Adipocyte (in vitro differentiated cells): ENCODE results near the gene PTCH2.
A peak's percentile ranks its signal among the peaks of the same experiment; 100 is the strongest.
"Not testable (repeated sequence)": the region's sequence is repeated elsewhere in the genome, so short reads cannot be mapped to it uniquely, and the experiment has no call there.

Source experiments
- DNase-seq: peaks from one replicate; pipeline ENCODE4 v3.0.0-alpha.2; 2015; ENCODE audit warnings: low read depth
- H3K27me3 ChIP-seq: replicated peaks from 2 replicates; pipeline ENCODE4 v1.7.0; 2013; ENCODE audit warnings: mild to moderate bottlenecking, low read length, moderate library complexity; ENCODE audit not compliant: control insufficient read depth, insufficient read depth
- H3K36me3 ChIP-seq: 2 replicates; pipeline ENCODE4 v1.7.0; 2013; ENCODE audit warnings: low read length, mild to moderate bottlenecking, moderate library complexity; ENCODE audit not compliant: control insufficient read depth, insufficient read depth, severe bottlenecking
- H3K4me1 ChIP-seq: 2 replicates; pipeline ENCODE4 v1.7.0; 2013; ENCODE audit warnings: mild to moderate bottlenecking, low read length, moderate library complexity; ENCODE audit not compliant: control insufficient read depth, insufficient read depth
- H3K4me3 ChIP-seq: 2 replicates; pipeline ENCODE4 v1.7.0; 2013; ENCODE audit warnings: mild to moderate bottlenecking, low read length, moderate library complexity
- H3K9ac ChIP-seq: 2 replicates; pipeline ENCODE4 v1.7.0; 2013; ENCODE audit warnings: mild to moderate bottlenecking, low read length, moderate library complexity
- H3K9me3 ChIP-seq: 2 replicates; pipeline ENCODE4 v1.7.0; 2013; ENCODE audit warnings: mild to moderate bottlenecking, low read length, moderate library complexity; ENCODE audit not compliant: control insufficient read depth

Gene PTCH2

GRCh38 chr1:44806025-44806703, 36.9 kb downstream of the PTCH2 start:
- H3K4me3 ChIP-seq = no peak overlapping the region
- no peaks in the 10 kb centered on the region for H3K27me3 ChIP-seq
- no peak for DNase-seq
- H3K9me3 ChIP-seq = no peaks in the 10 kb centered on the region
- H3K4me1 ChIP-seq = peaks cover 67% of the 10 kb centered on the region
- peaks cover 32% of the 10 kb centered on the region for H3K36me3 ChIP-seq
- H3K9ac ChIP-seq = peak overlapping the region; percentile 93

GRCh38 chr1:44805311-44806024, 37.6 kb downstream of the PTCH2 start:
- no peak for DNase-seq
- Histone ChIP-seq H3K27me3 (no peaks in the 10 kb centered on the region), H3K36me3 (peaks cover 32% of the 10 kb centered on the region), H3K9ac (no peak overlapping the region), H3K4me3 (no peak overlapping the region), H3K9me3 (no peaks in the 10 kb centered on the region), H3K4me1 (peaks cover 62% of the 10 kb centered on the region)

GRCh38 chr1:44803312-44804095, 39.5 kb downstream of the PTCH2 start:
- no peaks in the 10 kb centered on the region for H3K27me3 ChIP-seq
- H3K4me1 ChIP-seq = peaks cover 45% of the 10 kb centered on the region
- H3K9ac ChIP-seq = peak overlapping the region; percentile 90
- no peak overlapping the region for H3K4me3 ChIP-seq
- no peak for DNase-seq
- H3K9me3 ChIP-seq = no peaks in the 10 kb centered on the region
- H3K36me3 ChIP-seq = peaks cover 32% of the 10 kb centered on the region

- DNase-seq = no peak
- H3K9ac ChIP-seq = peak overlapping the region; percentile 90
- no peaks in the 10 kb centered on the region for H3K9me3 ChIP-seq
- H3K4me1 ChIP-seq = peaks cover 40% of the 10 kb centered on the region
- no peaks in the 10 kb centered on the region for H3K27me3 ChIP-seq
- peaks cover 32% of the 10 kb centered on the region for H3K36me3 ChIP-seq
- H3K4me3 ChIP-seq = peak overlapping the region; percentile 85
Measured at GRCh38 chr1:44803062-44803311, 40.1 kb downstream of the PTCH2 start.

GRCh38 chr1:44802306-44803061, 40.6 kb downstream of the PTCH2 start:
- Histone ChIP-seq H3K4me3 (peak overlapping the region; percentile 85), H3K4me1 (peaks cover 35% of the 10 kb centered on the region), H3K36me3 (peaks cover 32% of the 10 kb centered on the region), H3K9me3 (no peaks in the 10 kb centered on the region), H3K9ac (peak overlapping the region; percentile 90), H3K27me3 (no peaks in the 10 kb centered on the region)
- no peak for DNase-seq

GRCh38 chr1:44801491-44802305, 41.4 kb downstream of the PTCH2 start:
- peak; percentile 59 for DNase-seq
- no peaks in the 10 kb centered on the region for H3K9me3 ChIP-seq
- H3K9ac ChIP-seq = peak overlapping the region; percentile 90
- H3K27me3 ChIP-seq = no peaks in the 10 kb centered on the region
- peaks cover 32% of the 10 kb centered on the region for H3K36me3 ChIP-seq
- H3K4me3 ChIP-seq = peak overlapping the region; percentile 85
- H3K4me1 ChIP-seq = peaks cover 27% of the 10 kb centered on the region

GRCh38 chr1:44799770-44800584, 43.1 kb downstream of the PTCH2 start, which contains the start of gene PLK3:
TSS of gene PLK3 (plus strand) at chr1:44800377. CDS start at chr1:44800464, 87 bp downstream.
- Histone ChIP-seq H3K9ac (peak within 1 kb of the TSS; percentile 90), H3K27me3 (no peaks in the 10 kb centered on the region), H3K4me3 (peak within 1 kb of the TSS; percentile 85), H3K9me3 (no peaks in the 10 kb centered on the region), H3K36me3 (peaks cover 21% of the 10 kb centered on the region), H3K4me1 (peaks cover 18% of the 10 kb centered on the region)
- peak; percentile 99 for DNase-seq

- Histone ChIP-seq H3K4me3 (no peak overlapping the region), H3K9ac (peak overlapping the region; percentile 30), H3K27me3 (no peaks in the 10 kb centered on the region), H3K9me3 (no peaks in the 10 kb centered on the region), H3K4me1 (peaks cover 18% of the 10 kb centered on the region), H3K36me3 (peaks cover 12% of the 10 kb centered on the region)
- no peak for DNase-seq
Measured at GRCh38 chr1:44798481-44799365, 44.3 kb downstream of the PTCH2 start.

- peaks cover 15% of the 10 kb centered on the region for H3K4me1 ChIP-seq
- not testable (repeated sequence) for H3K9me3 ChIP-seq, DNase-seq, H3K27me3 ChIP-seq, H3K9ac ChIP-seq, H3K36me3 ChIP-seq, H3K4me3 ChIP-seq
Measured at GRCh38 chr1:44797886-44798285, 45.2 kb downstream of the PTCH2 start.
